MCF 10A (cell line): ENCODE results near the gene FKBP5. TPM values are rescaled to one million over a fixed set of nuclear protein-coding genes. Genes with fewer than 3 reads are reported as not detected.
"Not testable (repeated sequence)": the region's sequence is repeated elsewhere in the genome, so short reads cannot be mapped to it uniquely, and the experiment has no call there.

Source experiments
- BruUV-seq: library from RNA; stranded (reverse); fragments of 400-500 nt; replicated peaks from 2 replicates; lab custom pipeline; 2021; lab: Mats Ljungman, UMichigan
- CTCF ChIA-PET: fragments of 300-600 bp; sonication (Branson Sonifier 250); formaldehyde crosslinking; extraction: SDS; loops from one replicate; lab custom pipeline; 2021; ENCODE audit warnings: antibody characterized with exemption, inconsistent platforms; lab: Yijun Ruan, JAX
- POLR2A ChIA-PET: fragments of 300-600, 350-650 bp; sonication (Branson Sonifier 250); formaldehyde crosslinking; extraction: SDS; loops from one replicate; lab custom pipeline; 2020; ENCODE audit warnings: antibody characterized with exemption, inconsistent platforms; lab: Yijun Ruan, JAX
- DNase-seq: peaks from one replicate; pipeline ENCODE4 v3.0.0-alpha.2; 2018; ENCODE audit not compliant: unreplicated experiment
- H3K27ac Mint-ChIP-seq: one replicate; pipeline ENCODE4 v1.8.0; 2022; ENCODE audit warnings: mild to moderate bottlenecking, low read depth, mixed read lengths; ENCODE audit not compliant: unreplicated experiment
- H3K27me3 Mint-ChIP-seq: one replicate; pipeline ENCODE4 v1.8.0; 2022; ENCODE audit warnings: mixed read lengths; ENCODE audit not compliant: insufficient read depth, unreplicated experiment
- H3K36me3 Mint-ChIP-seq: one replicate; pipeline ENCODE4 v1.8.0; 2022; ENCODE audit warnings: mild to moderate bottlenecking, moderate library complexity, mixed read lengths; ENCODE audit not compliant: insufficient read depth, unreplicated experiment
- H3K4me1 Mint-ChIP-seq: one replicate; pipeline ENCODE4 v1.8.0; 2022; ENCODE audit warnings: mixed read lengths; ENCODE audit not compliant: insufficient read depth, unreplicated experiment
- H3K4me3 Mint-ChIP-seq: one replicate; pipeline ENCODE4 v1.8.0; 2022; ENCODE audit warnings: mild to moderate bottlenecking, moderate library complexity, mixed read lengths; ENCODE audit not compliant: unreplicated experiment
- H3K9me3 Mint-ChIP-seq: one replicate; pipeline ENCODE4 v1.8.0; 2022; ENCODE audit warnings: mixed read lengths; ENCODE audit not compliant: unreplicated experiment
- intact Hi-C: fragments of 100-400 bp; cut with micrococcal nuclease; formaldehyde crosslinking; loops from 2 replicates; pipeline ENCODE4 v1.14.1; 2022
- total RNA-seq: library from RNA; stranded (reverse); gene quantifications from 2 replicates; pipeline ENCODE4 v1.2.3, GENCODE V29; 2022
- TF ChIP-seq, protein P1 (sequence below): fragments of 200-600 bp; IDR thresholded peaks from one replicate; pipeline ENCODE4 v1.8.0; 2022; ENCODE audit warnings: antibody characterized with exemption, mild to moderate bottlenecking; ENCODE audit not compliant: unreplicated experiment

The FKBP5 gene
- total RNA-seq, 1 experiment from 2014 or later = 387 TPM

DNA sequence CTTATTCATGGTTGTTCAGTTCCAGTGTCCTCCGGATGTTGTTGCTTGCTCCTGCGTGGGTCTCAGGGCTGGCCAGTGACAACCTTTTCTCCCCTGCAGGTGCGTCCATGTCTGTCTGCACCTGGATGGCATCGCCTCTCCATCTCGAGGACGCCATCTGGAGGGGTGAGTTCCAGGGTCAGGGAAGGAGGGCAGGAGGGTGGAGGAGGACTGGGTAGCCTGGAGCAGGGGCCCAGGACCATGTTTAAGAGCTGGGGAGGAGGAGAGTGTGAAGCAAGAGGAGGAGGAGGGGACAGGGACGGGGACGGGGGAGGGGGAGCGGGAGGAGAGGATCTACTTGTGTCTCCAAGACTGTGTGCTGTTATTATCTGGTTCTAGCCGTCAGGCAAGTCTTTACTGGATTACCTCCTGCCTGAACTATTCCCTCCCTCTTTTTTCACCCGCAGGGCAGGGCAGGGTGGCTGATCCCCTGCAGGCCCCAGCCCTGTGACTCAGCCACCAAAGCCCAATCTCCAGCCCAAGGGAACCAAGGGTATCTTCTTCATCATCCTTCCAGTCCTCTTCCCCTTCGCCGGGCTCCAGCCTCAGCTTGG, 143.8 kb downstream of the FKBP5 start:
- peak overlapping the region; percentile 29 for H3K27ac Mint-ChIP-seq
- CTCF ChIA-PET = interaction anchor here (0.6 kb wide), 1 partner anchor 79 kb away, joined by 3 read pairs; no protein-coding TSS in a partner anchor
- BruUV-seq = no TSS peak
- DNase-seq = peak; percentile 16
- peak overlapping the region; percentile 27 for H3K4me3 Mint-ChIP-seq
- TF ChIP-seq, protein P1, sequence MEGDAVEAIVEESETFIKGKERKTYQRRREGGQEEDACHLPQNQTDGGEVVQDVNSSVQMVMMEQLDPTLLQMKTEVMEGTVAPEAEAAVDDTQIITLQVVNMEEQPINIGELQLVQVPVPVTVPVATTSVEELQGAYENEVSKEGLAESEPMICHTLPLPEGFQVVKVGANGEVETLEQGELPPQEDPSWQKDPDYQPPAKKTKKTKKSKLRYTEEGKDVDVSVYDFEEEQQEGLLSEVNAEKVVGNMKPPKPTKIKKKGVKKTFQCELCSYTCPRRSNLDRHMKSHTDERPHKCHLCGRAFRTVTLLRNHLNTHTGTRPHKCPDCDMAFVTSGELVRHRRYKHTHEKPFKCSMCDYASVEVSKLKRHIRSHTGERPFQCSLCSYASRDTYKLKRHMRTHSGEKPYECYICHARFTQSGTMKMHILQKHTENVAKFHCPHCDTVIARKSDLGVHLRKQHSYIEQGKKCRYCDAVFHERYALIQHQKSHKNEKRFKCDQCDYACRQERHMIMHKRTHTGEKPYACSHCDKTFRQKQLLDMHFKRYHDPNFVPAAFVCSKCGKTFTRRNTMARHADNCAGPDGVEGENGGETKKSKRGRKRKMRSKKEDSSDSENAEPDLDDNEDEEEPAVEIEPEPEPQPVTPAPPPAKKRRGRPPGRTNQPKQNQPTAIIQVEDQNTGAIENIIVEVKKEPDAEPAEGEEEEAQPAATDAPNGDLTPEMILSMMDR = no peak
- H3K4me1 Mint-ChIP-seq = peaks cover 12% of the 10 kb centered on the region
- POLR2A ChIA-PET = interaction anchor here (0.6 to 1.3 kb wide), 3 partner anchors 24 to 43 kb away, joined by 3 read pairs; no protein-coding TSS in a partner anchor
- intact Hi-C loops = no loop called here
- peaks cover 12% of the 10 kb centered on the region for H3K9me3 Mint-ChIP-seq
- no peaks in the 10 kb centered on the region for H3K36me3 Mint-ChIP-seq
- no peaks in the 10 kb centered on the region for H3K27me3 Mint-ChIP-seq

GRCh38 chr6:35543459-35544193, 145.1 kb downstream of the FKBP5 start:
- BruUV-seq = no TSS peak
- H3K27me3 Mint-ChIP-seq = no peaks in the 10 kb centered on the region
- H3K36me3 Mint-ChIP-seq = no peaks in the 10 kb centered on the region
- TF ChIP-seq, protein P1 = no peak
- peaks cover 12% of the 10 kb centered on the region for H3K4me1 Mint-ChIP-seq
- H3K4me3 Mint-ChIP-seq = no peak overlapping the region
- POLR2A ChIA-PET = interaction anchor here (0.5 to 1.3 kb wide), 4 partner anchors 25 to 187 kb away, joined by 3 read pairs; no protein-coding TSS in a partner anchor
- intact Hi-C loops = no loop called here
- H3K9me3 Mint-ChIP-seq = peaks cover 14% of the 10 kb centered on the region
- H3K27ac Mint-ChIP-seq = no peak overlapping the region
- CTCF ChIA-PET = interaction anchor here (0.6 to 1.0 kb wide), 2 partner anchors 22 to 127 kb away, joined by 3 to 5 read pairs; no protein-coding TSS in a partner anchor
- no peak for DNase-seq

- Mint-ChIP-seq H3K4me1 (peaks cover 12% of the 10 kb centered on the region), H3K36me3 (no peaks in the 10 kb centered on the region), H3K4me3 (no peak overlapping the region), H3K27me3 (no peaks in the 10 kb centered on the region), H3K9me3 (peaks cover 14% of the 10 kb centered on the region), H3K27ac (no peak overlapping the region)
- no TSS peak for BruUV-seq
- ChIA-PET CTCF (interaction anchor here (1.8 kb wide), 1 partner anchor 10 kb away, joined by 7 read pairs; no protein-coding TSS in a partner anchor), POLR2A (interaction anchor here (1.0 to 1.1 kb wide), 2 partner anchors 11 to 19 kb away, joined by 3 read pairs; no protein-coding TSS in a partner anchor)
- DNase-seq = no peak
- TF ChIP-seq, protein P1 = no peak
- intact Hi-C loops = no loop called here
These were observed 146.9 kb downstream of the FKBP5 start for GRCh38 chr6:35541836-35542235.

GRCh38 chr6:35539223-35539622, 149.5 kb downstream of the FKBP5 start:
- no peaks in the 10 kb centered on the region for H3K36me3 Mint-ChIP-seq
- intact Hi-C loops = no loop called here
- H3K27ac Mint-ChIP-seq = no peak overlapping the region
- H3K27me3 Mint-ChIP-seq = peaks cover 8% of the 10 kb centered on the region
- no peak overlapping the region for H3K4me3 Mint-ChIP-seq
- ChIA-PET CTCF (interaction anchor here (0.7 to 1.8 kb wide), 3 partner anchors 13 to 19 kb away, joined by 3 to 6 read pairs (median 4); no protein-coding TSS in a partner anchor), POLR2A (no interaction called here)
- H3K9me3 Mint-ChIP-seq = peaks cover 14% of the 10 kb centered on the region
- TF ChIP-seq, protein P1 = no peak
- DNase-seq = no peak
- no TSS peak for BruUV-seq
- H3K4me1 Mint-ChIP-seq = no peaks in the 10 kb centered on the region

- POLR2A ChIA-PET, H3K27ac Mint-ChIP-seq: not testable (repeated sequence)
These were observed 152.9 kb downstream of the FKBP5 start for GRCh38 chr6:35535847-35536246.

More at GRCh38 chr6:35535847-35536246, 152.9 kb downstream of the FKBP5 start:
- DNase-seq, H3K4me3 Mint-ChIP-seq, intact Hi-C loops, H3K4me1 Mint-ChIP-seq, H3K36me3 Mint-ChIP-seq, BruUV-seq, H3K9me3 Mint-ChIP-seq: not testable (repeated sequence)
- H3K27me3 Mint-ChIP-seq = peaks cover 12% of the 10 kb centered on the region
- CTCF ChIA-PET = interaction anchor here (1.2 to 1.8 kb wide), 2 partner anchors 16 to 201 kb away, joined by 6 to 8 read pairs; no protein-coding TSS in a partner anchor
